ENCODE results near the gene GPX7.
"Not testable (repeated sequence)": the region's sequence is repeated elsewhere in the genome, so short reads cannot be mapped to it uniquely, and the experiment has no call there.

GRCh38 chr1:52578066-52578465 lies 24.1 kb upstream of the GPX7 start:
- TF ChIP-seq EZH2phosphoT487 (conservative IDR thresholded peaks at IDR 0.05; ENCODE audit: low read length); CTCF (IDR thresholded peaks at IDR 0.05; ENCODE audit: insufficient read depth, low read length, poor library complexity, severe bottlenecking): not testable (repeated sequence)

Measured in SU-DHL-6 (cell line).